Natural killer cell (primary cell): ENCODE measurements around the gene CCNB2. TPM values are rescaled to one million over a fixed set of nuclear protein-coding genes. Genes with fewer than 3 reads are reported as not detected.
"Not testable (repeated sequence)": the region's sequence is repeated elsewhere in the genome, so short reads cannot be mapped to it uniquely, and the experiment has no call there.

ENCODE experiments used
- ATAC-seq, 3 donors: fragments of 150-1000 bp in 2 of 3; fragments of 200-7000 bp in 1 of 3; cut with Tn5 transposase; 1 replicate in 1 of 3; 2 replicates in 2 of 3; pipeline ENCODE4 v1.10.0; 2021; ENCODE audit warnings: mild to moderate bottlenecking in 2 of 3, moderate library complexity in 2 of 3
- DNase-seq, 2 donors: peaks; one replicate each; pipeline versions ENCODE4 v3.0.0 to v3.0.0-alpha.2; 2013 to 2021; ENCODE audit warnings: mixed read lengths in 1 of 2
- H3K27ac ChIP-seq: one replicate; pipeline ENCODE4 v1.5.1; 2013; ENCODE audit warnings: mild to moderate bottlenecking, low read length
- H3K27me3 ChIP-seq: one replicate; pipeline ENCODE4 v1.6.1; 2013; ENCODE audit warnings: low read length; ENCODE audit not compliant: control insufficient read depth, insufficient read depth
- H3K36me3 ChIP-seq: one replicate; pipeline ENCODE4 v1.6.1; 2013; ENCODE audit warnings: low read length; ENCODE audit not compliant: control insufficient read depth, insufficient read depth
- H3K4me1 ChIP-seq: one replicate; pipeline ENCODE4 v1.6.1; 2013; ENCODE audit warnings: low read length; ENCODE audit not compliant: control insufficient read depth, insufficient read depth
- H3K4me3 ChIP-seq: one replicate; pipeline ENCODE4 v1.5.1; 2013; ENCODE audit warnings: low read length
- H3K9me3 ChIP-seq: one replicate; pipeline ENCODE4 v1.6.1; 2013; ENCODE audit warnings: low read length; ENCODE audit not compliant: control insufficient read depth, insufficient read depth
- H3K27ac Mint-ChIP-seq, 2 donors: one replicate each; pipeline ENCODE4 v1.8.0; 2022; ENCODE audit warnings: mild to moderate bottlenecking in 2 of 2, mixed read lengths in 2 of 2, moderate library complexity in 1 of 2
- H3K27me3 Mint-ChIP-seq, 2 donors: one replicate each; pipeline ENCODE4 v1.8.0; 2022; ENCODE audit warnings: low read depth in 2 of 2, mixed read lengths in 2 of 2
- H3K36me3 Mint-ChIP-seq: one replicate; pipeline ENCODE4 v1.8.0; 2022; ENCODE audit warnings: mixed read lengths
- H3K4me1 Mint-ChIP-seq, 2 donors: one replicate each; pipeline ENCODE4 v1.8.0; 2022; ENCODE audit warnings: mixed read lengths in 2 of 2
- H3K4me3 Mint-ChIP-seq: one replicate; pipeline ENCODE4 v1.8.0; 2022; ENCODE audit warnings: mild to moderate bottlenecking, moderate library complexity, mixed read lengths
- H3K9me3 Mint-ChIP-seq, 2 donors: one replicate each; pipeline ENCODE4 v1.8.0; 2022; ENCODE audit warnings: mixed read lengths in 2 of 2
- WGBS: methylation state at CpG from one replicate; pipeline ENCODE4 v1.1.7; 2013; ENCODE audit warnings: missing lambda C conversion rate; ENCODE audit not compliant: insufficient coverage; 5-methylcytosine and 5-hydroxymethylcytosine counted together
- intact Hi-C: fragments of 100-400 bp; cut with micrococcal nuclease; formaldehyde crosslinking; loops from one replicate; pipeline ENCODE4 v1.14.2; 2022
- total RNA-seq, 4 donors: library from RNA; stranded (reverse); fragments of 120-200 nt in 1 of 4; gene quantifications; one replicate each; pipeline versions ENCODE4 v1.2.3 to v1.2.4, GENCODE V29; 2013 to 2022
- TF ChIP-seq, protein P1 (sequence below): fragments of 200-600 bp; IDR thresholded peaks from one replicate; pipeline ENCODE4 v1.8.0; 2022; ENCODE audit warnings: antibody characterized with exemption

The CCNB2 gene
- total RNA-seq, 3 donors from 2014 or later (not counting 1 experiment from before 2014, with no cell fraction given), result 0.47 to 1.4 (median 1.1) TPM

DNA sequence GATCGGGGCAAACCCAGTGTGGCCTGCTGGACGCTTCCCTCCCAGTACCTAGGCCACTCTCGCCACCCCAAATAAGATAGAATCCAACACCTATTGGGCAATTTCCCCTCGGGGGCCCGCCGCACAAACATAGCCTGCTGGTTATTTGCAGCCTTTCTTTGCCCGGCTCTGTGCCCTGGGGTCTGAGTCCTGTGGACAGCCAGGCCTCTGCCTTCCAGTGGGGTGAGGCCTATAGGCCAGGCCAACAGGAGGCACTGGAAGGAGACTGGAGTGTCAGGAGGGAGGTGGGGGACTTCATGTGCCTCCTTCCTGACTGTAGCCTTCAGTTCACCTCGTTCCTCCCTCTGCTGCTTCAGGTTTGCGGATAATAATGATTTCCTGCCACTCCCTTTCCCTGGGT lies 54.3 kb downstream of the CCNB2 start:
- Mint-ChIP-seq H3K36me3 (no peaks in the 10 kb centered on the region), H3K27me3 (no peaks in the 10 kb centered on the region), H3K4me1 (no peaks in the 10 kb centered on the region), H3K4me3 (no peak overlapping the region), H3K27ac (no peak overlapping the region), H3K9me3 (no peaks in the 10 kb centered on the region)
- WGBS, result 91% methylated on average over 9 of the region's 9 CpGs
- Histone ChIP-seq H3K27ac (no peak overlapping the region), H3K4me1 (no peaks in the 10 kb centered on the region), H3K36me3 (no peaks in the 10 kb centered on the region), H3K27me3 (no peaks in the 10 kb centered on the region), H3K4me3 (no peak overlapping the region), H3K9me3 (no peaks in the 10 kb centered on the region)
- DNase-seq, result no peak
- intact Hi-C loops, result no loop called here
- TF ChIP-seq, protein P1, sequence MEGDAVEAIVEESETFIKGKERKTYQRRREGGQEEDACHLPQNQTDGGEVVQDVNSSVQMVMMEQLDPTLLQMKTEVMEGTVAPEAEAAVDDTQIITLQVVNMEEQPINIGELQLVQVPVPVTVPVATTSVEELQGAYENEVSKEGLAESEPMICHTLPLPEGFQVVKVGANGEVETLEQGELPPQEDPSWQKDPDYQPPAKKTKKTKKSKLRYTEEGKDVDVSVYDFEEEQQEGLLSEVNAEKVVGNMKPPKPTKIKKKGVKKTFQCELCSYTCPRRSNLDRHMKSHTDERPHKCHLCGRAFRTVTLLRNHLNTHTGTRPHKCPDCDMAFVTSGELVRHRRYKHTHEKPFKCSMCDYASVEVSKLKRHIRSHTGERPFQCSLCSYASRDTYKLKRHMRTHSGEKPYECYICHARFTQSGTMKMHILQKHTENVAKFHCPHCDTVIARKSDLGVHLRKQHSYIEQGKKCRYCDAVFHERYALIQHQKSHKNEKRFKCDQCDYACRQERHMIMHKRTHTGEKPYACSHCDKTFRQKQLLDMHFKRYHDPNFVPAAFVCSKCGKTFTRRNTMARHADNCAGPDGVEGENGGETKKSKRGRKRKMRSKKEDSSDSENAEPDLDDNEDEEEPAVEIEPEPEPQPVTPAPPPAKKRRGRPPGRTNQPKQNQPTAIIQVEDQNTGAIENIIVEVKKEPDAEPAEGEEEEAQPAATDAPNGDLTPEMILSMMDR, result no peak
- ATAC-seq, result no peak

DNA sequence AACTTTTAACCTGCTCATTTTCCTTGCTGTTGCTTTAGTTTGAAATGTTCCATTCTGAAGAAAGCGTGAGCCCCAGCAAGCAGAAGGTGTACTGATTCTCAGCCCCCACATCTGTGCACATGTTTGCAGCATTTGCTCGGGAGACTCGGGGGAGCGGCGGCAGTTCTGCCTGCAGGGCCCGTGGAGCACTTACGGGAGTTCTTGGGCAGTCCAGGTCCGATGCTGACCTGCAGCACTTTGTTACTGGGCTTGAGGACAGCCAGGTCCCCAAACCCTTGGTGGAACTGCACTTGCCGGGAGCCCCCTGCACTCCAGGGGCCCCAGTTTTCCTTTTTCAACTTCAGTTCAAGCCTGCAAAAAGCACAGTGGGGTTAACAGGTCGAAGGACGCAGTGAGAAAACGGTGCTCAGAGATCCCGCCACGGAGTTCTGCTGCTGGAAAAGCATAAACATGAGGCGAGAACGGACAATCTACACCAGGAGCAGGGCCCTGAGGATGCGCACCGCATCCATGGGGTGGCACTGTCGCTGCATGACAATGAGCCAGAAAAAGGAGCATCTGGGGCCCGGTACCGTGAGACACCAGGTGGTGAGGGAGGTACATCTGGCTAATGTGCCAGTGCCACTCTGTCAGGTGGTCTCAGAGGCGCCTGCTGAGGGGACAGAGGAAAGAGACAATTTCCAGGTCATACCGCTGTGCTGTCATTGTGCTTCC lies 56.1 kb downstream of the CCNB2 start:
- WGBS, result 93% methylated on average over 23 of the region's 23 CpGs
- Mint-ChIP-seq H3K36me3 (no peaks in the 10 kb centered on the region), H3K27me3 (no peaks in the 10 kb centered on the region), H3K9me3 (no peaks in the 10 kb centered on the region), H3K4me3 (no peak overlapping the region), H3K4me1 (no peaks in the 10 kb centered on the region), H3K27ac (no peak overlapping the region)
- ATAC-seq (peak in 1 of 3 donors; percentile 47), DNase-seq (peak in 1 of 2 donors; percentile 38)
- TF ChIP-seq, protein P1, result peak; percentile 24
- intact Hi-C loops, result loop anchor here (5.0 kb wide), 1 partner anchor 331 kb away; no protein-coding TSS in a partner anchor
- Histone ChIP-seq H3K27ac (no peak overlapping the region), H3K36me3 (no peaks in the 10 kb centered on the region), H3K4me3 (no peak overlapping the region), H3K4me1 (no peaks in the 10 kb centered on the region), H3K27me3 (no peaks in the 10 kb centered on the region), H3K9me3 (no peaks in the 10 kb centered on the region)

DNA sequence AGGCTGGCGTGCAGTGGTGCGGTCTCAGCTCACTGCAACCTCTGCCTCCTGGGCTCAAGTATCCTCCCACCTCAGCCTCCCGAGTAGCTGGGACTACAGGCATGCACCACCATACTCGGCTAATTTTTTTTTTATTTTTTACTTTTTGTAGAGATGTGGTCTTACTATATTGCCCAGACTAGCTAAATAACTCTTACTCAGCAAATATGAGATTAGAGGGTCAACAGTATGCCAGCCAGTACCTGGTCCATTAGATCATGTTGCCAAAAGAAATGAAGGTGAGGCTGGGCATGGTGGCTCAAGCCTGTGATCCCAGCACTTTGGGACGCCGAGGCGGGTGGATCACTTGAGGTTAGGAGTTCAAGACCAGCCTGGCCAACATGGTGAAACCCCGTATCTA lies 57.1 kb downstream of the CCNB2 start:
- H3K4me1 Mint-ChIP-seq, H3K4me1 ChIP-seq, H3K27ac ChIP-seq, H3K9me3 ChIP-seq, H3K36me3 ChIP-seq, DNase-seq, H3K9me3 Mint-ChIP-seq, H3K27me3 ChIP-seq, ATAC-seq, H3K27ac Mint-ChIP-seq, H3K36me3 Mint-ChIP-seq, H3K4me3 Mint-ChIP-seq, H3K27me3 Mint-ChIP-seq, H3K4me3 ChIP-seq: not testable (repeated sequence)
- intact Hi-C loops, result loop anchor here (5.0 kb wide), 1 partner anchor 330 kb away; no protein-coding TSS in a partner anchor
- 100% methylated on average over 6 of the region's 8 CpGs for WGBS

DNA sequence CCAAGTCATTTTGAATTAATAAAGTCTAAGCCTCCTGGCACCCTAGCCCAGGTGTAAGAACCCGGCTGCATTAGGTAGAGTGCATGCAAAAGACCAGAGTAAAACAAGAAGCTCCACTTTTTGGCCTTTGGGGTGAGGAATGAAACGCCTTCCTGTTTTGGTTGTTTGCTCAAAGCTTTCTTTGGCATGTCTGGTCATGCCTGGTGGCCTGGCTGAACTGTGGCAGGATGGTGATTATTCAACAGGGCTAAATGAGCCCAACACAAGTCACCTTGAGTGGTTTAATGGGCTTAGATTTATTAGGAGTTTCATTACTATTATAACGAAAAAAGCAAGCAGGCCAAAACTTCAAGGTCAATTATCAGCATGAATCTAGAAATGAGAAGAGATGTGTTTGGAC lies 60.8 kb downstream of the CCNB2 start:
- H3K4me3 ChIP-seq, result no peak overlapping the region
- Mint-ChIP-seq H3K27ac (no peak overlapping the region), H3K4me3 (no peak overlapping the region), H3K9me3 (no peaks in the 10 kb centered on the region), H3K27me3 (no peaks in the 10 kb centered on the region), H3K4me1 (peaks cover 15 to 16% of the 10 kb centered on the region in 2 donors), H3K36me3 (no peaks in the 10 kb centered on the region)
- peaks cover 10% of the 10 kb centered on the region for H3K4me1 ChIP-seq
- TF ChIP-seq, protein P1, result no peak
- no peak overlapping the region for H3K27ac ChIP-seq
- intact Hi-C loops, result no loop called here
- DNase-seq (no peak), ATAC-seq (no peak)
- H3K36me3 ChIP-seq, result no peaks in the 10 kb centered on the region
- WGBS, result 72% methylated on average over 2 of the region's 3 CpGs
- H3K9me3 ChIP-seq, result no peaks in the 10 kb centered on the region
- no peaks in the 10 kb centered on the region for H3K27me3 ChIP-seq
